H1 (cell line): ENCODE results near the gene FHAD1. TPM values are rescaled to one million over a fixed set of nuclear protein-coding genes. Genes with fewer than 3 reads are reported as not detected.

Experiments
- CTCF ChIA-PET: fragments of 300-600 bp; sonication (Branson Sonifier 250); formaldehyde crosslinking; loops from one replicate; lab custom pipeline; 2021; ENCODE audit not compliant: partially characterized antibody; lab: Charles Lee
- POLR2A ChIA-PET: fragments of 300-600 bp; sonication (Branson Sonifier 250); formaldehyde crosslinking; loops from one replicate; lab custom pipeline; 2021; ENCODE audit warnings: inconsistent platforms; ENCODE audit not compliant: partially characterized antibody; lab: Charles Lee
- DNase-seq, 2 experiments: peaks; one replicate each; pipeline versions ENCODE4 v3.0.0 to v3.0.0-alpha.2; 2010 to 2022; ENCODE audit warnings: low spot score in 2 of 2, low read depth in 1 of 2, mixed read lengths in 1 of 2
- FAIRE-seq: peaks from 2 replicates; lab custom pipeline; 2011; peaks lifted over from hg19 to GRCh38; lab: Jason Lieb, UNC
- H2AFZ ChIP-seq: 2 replicates; pipeline ENCODE4 v1.8.1; 2012; ENCODE audit warnings: low read length, inconsistent platforms
- H2AK5ac ChIP-seq: 2 replicates; pipeline ENCODE4 v1.6.1; 2013; ENCODE audit warnings: low read depth, low read length
- H2BK120ac ChIP-seq: replicated peaks from 2 replicates; pipeline ENCODE3; 2013; ENCODE audit warnings: low read depth, low read length, inconsistent platforms
- H2BK12ac ChIP-seq: 2 replicates; pipeline ENCODE4 v1.6.1; 2013; ENCODE audit warnings: low read depth, low read length
- H2BK15ac ChIP-seq: 2 replicates; pipeline ENCODE4 v1.6.1; 2013; ENCODE audit warnings: low read length
- H2BK20ac ChIP-seq: 2 replicates; pipeline ENCODE4 v1.6.1; 2013; ENCODE audit warnings: low read length
- H2BK5ac ChIP-seq: 2 replicates; pipeline ENCODE4 v1.6.1; 2013; ENCODE audit warnings: low read depth, low read length
- H3K14ac ChIP-seq: 2 replicates; pipeline ENCODE4 v1.6.1; 2013; ENCODE audit warnings: inconsistent platforms; ENCODE audit not compliant: insufficient read length
- H3K18ac ChIP-seq: 2 replicates; pipeline ENCODE4 v1.6.1; 2013; ENCODE audit warnings: low read length; ENCODE audit errors: extremely low read depth
- H3K23ac ChIP-seq: 2 replicates; pipeline ENCODE4 v1.6.1; 2013; ENCODE audit warnings: inconsistent platforms; ENCODE audit not compliant: insufficient read length
- H3K23me2 ChIP-seq: 2 replicates; pipeline ENCODE4 v1.6.1; 2013; ENCODE audit warnings: low read depth, low read length
- H3K27ac ChIP-seq: 2 replicates; pipeline ENCODE4 v1.6.1; 2011; ENCODE audit warnings: low read depth, low read length, inconsistent platforms
- H3K27me3 ChIP-seq, 4 experiments: replicated peaks in 1 of 4; 1 replicate in 1 of 4; 2 replicates in 3 of 4; pipeline versions ENCODE4 v1.6.1 to v1.8.1; 2011 to 2013; ENCODE audit warnings: low read length in 3 of 4, mild to moderate bottlenecking in 3 of 4, inconsistent platforms in 2 of 4, mixed read lengths in 2 of 4, moderate library complexity in 1 of 4; ENCODE audit not compliant: control insufficient read depth in 3 of 4, insufficient read depth in 3 of 4; ENCODE audit errors: extremely low read depth in 1 of 4
- H3K36me3 ChIP-seq, 4 experiments: 2 replicates each; pipeline versions ENCODE4 v1.6.1 to v1.8.1; 2011 to 2013; ENCODE audit warnings: mild to moderate bottlenecking in 4 of 4, low read length in 3 of 4, moderate library complexity in 2 of 4, control low read depth in 1 of 4, inconsistent platforms in 1 of 4; ENCODE audit not compliant: insufficient read depth in 4 of 4, control insufficient read depth in 2 of 4
- H3K4ac ChIP-seq: replicated peaks from 2 replicates; pipeline ENCODE3; 2013; ENCODE audit warnings: low read length, low read depth, mixed read lengths, inconsistent platforms; ENCODE audit not compliant: insufficient read length
- H3K4me1 ChIP-seq, 4 experiments: replicated peaks in 1 of 4; 1 replicate in 1 of 4; 2 replicates in 3 of 4; pipeline versions ENCODE4 v1.6.1 to v1.8.1; 2011 to 2013; ENCODE audit warnings: low read length in 3 of 4, inconsistent platforms in 2 of 4, mixed read lengths in 1 of 4; ENCODE audit not compliant: insufficient read depth in 4 of 4, control insufficient read depth in 3 of 4
- H3K4me2 ChIP-seq, 2 experiments: 2 replicates each; pipeline versions ENCODE4 v1.6.1 to v1.8.1; 2011 to 2013; ENCODE audit warnings: low read depth in 2 of 2, low read length in 2 of 2, control low read depth in 1 of 2, inconsistent platforms in 1 of 2, mild to moderate bottlenecking in 1 of 2; ENCODE audit not compliant: insufficient read depth in 1 of 2
- H3K4me3 ChIP-seq, 4 experiments: fragments of 200-600, 300-600 bp in 1 of 4; sonication (generic), shearing (Covaris generic), sonication (Bioruptor Twin) in 1 of 4; 2 replicates each; pipeline versions ENCODE4 v1.5.1 to v1.8.1; 2011 to 2016; ENCODE audit warnings: low read length in 4 of 4, low read depth in 3 of 4, control low read depth in 2 of 4, inconsistent platforms in 2 of 4, mild to moderate bottlenecking in 2 of 4, mixed read lengths in 1 of 4, moderate library complexity in 1 of 4; ENCODE audit not compliant: insufficient read depth in 2 of 4; ENCODE audit errors: extremely low read depth in 1 of 4
- H3K56ac ChIP-seq: replicated peaks from 2 replicates; pipeline ENCODE3; 2013; ENCODE audit warnings: low read depth, mild to moderate bottlenecking, mixed read lengths, low read length, inconsistent platforms; ENCODE audit not compliant: insufficient read length
- H3K79me1 ChIP-seq: 2 replicates; pipeline ENCODE4 v1.6.1; 2013; ENCODE audit warnings: low read depth, low read length, control low read depth
- H3K79me2 ChIP-seq, 2 experiments: 2 replicates each; pipeline versions ENCODE4 v1.6.1 to v1.8.1; 2012 to 2013; ENCODE audit warnings: low read length in 2 of 2, mild to moderate bottlenecking in 2 of 2, inconsistent platforms in 1 of 2; ENCODE audit not compliant: insufficient read depth in 2 of 2, control insufficient read depth in 1 of 2
- H3K9ac ChIP-seq, 4 experiments: replicated peaks in 1 of 4; 1 replicate in 1 of 4; 2 replicates in 3 of 4; pipeline versions ENCODE4 v1.6.1 to v1.8.1; 2011 to 2013; ENCODE audit warnings: low read depth in 3 of 4, low read length in 3 of 4, control low read depth in 2 of 4, mild to moderate bottlenecking in 2 of 4, moderate library complexity in 2 of 4, inconsistent platforms in 1 of 4; ENCODE audit errors: extremely low read depth in 1 of 4
- H3K9me3 ChIP-seq, 2 experiments: 2 replicates each; pipeline versions ENCODE4 v1.6.1 to v1.8.1; 2012 to 2013; ENCODE audit warnings: mild to moderate bottlenecking in 2 of 2, moderate library complexity in 2 of 2, control low read depth in 1 of 2, inconsistent platforms in 1 of 2, low read depth in 1 of 2, low read length in 1 of 2, mixed read lengths in 1 of 2; ENCODE audit not compliant: insufficient read depth in 2 of 2
- H4K20me1 ChIP-seq, 2 experiments: replicated peaks in 1 of 2; 2 replicates each; pipeline versions ENCODE3 to v1.8.1; 2011 to 2013; ENCODE audit warnings: inconsistent platforms in 2 of 2, low read length in 2 of 2, mild to moderate bottlenecking in 1 of 2; ENCODE audit not compliant: insufficient read depth in 2 of 2, control insufficient read depth in 1 of 2
- H4K5ac ChIP-seq: 2 replicates; pipeline ENCODE4 v1.6.1; 2013; ENCODE audit warnings: low read length, low read depth, mixed read lengths, inconsistent platforms; ENCODE audit not compliant: insufficient read length
- H4K8ac ChIP-seq: 2 replicates; pipeline ENCODE4 v1.8.0; 2013; ENCODE audit warnings: mild to moderate bottlenecking, moderate library complexity, low read length, inconsistent platforms; ENCODE audit not compliant: insufficient read depth; ENCODE audit errors: extremely low read depth
- H4K91ac ChIP-seq: replicated peaks from 2 replicates; pipeline ENCODE3; 2013; ENCODE audit warnings: low read length, mixed read lengths, inconsistent platforms; ENCODE audit not compliant: insufficient read length
- BACH1 ChIP-seq: IDR thresholded peaks from 2 replicates; pipeline ENCODE4 v1.6.1; 2012; ENCODE audit warnings: low read length, improper control_type of control experiment
- POLR2AphosphoS5 ChIP-seq: IDR thresholded peaks from 2 replicates; pipeline ENCODE4 v1.6.1; 2011; ENCODE audit warnings: low read depth, low read length
- SP1 ChIP-seq: IDR thresholded peaks from 2 replicates; pipeline ENCODE4 v1.6.1; 2011; ENCODE audit warnings: low read depth, low read length
- SP4 ChIP-seq: IDR thresholded peaks from 2 replicates; pipeline ENCODE4 v1.6.1; 2012; ENCODE audit warnings: low read length, inconsistent platforms
- WGBS, 2 experiments: shearing (Covaris generic) in 1 of 2; methylation state at CpG; one replicate each; pipeline versions ENCODE4 v1.1.6 to v1.1.7; 2013 to 2015; ENCODE audit warnings: low lambda C conversion rate in 2 of 2, mixed read lengths in 2 of 2, inconsistent platforms in 1 of 2, low coverage in 1 of 2, missing lambda C conversion rate in 1 of 2; ENCODE audit not compliant: insufficient replicate concordance in 2 of 2, insufficient coverage in 1 of 2, insufficient read length in 1 of 2; ENCODE audit errors: extremely low coverage in 1 of 2, missing lambda C conversion rate in 1 of 2; 5-methylcytosine and 5-hydroxymethylcytosine counted together
- polyA plus RNA-seq, 7 experiments: library from polyadenylated mRNA; depleted of rRNA in 3 of 7; stranded (reverse) in 5 of 7; unstranded in 2 of 7; fragments of >200 nt in 5 of 7; fragments of 200-250 nt in 2 of 7; gene quantifications; 1 replicate in 5 of 7; 2 replicates in 1 of 7; 4 replicates in 1 of 7; pipeline versions ENCODE4 v1.2.1 to v1.2.3, GENCODE V29; 2011 to 2013; ENCODE audit warnings: missing spikeins in 2 of 7, mixed read lengths in 2 of 7
- total RNA-seq: library from RNA; stranded (reverse); fragmentation: NEBNext Ultra II Directional; extraction: Animal tissue kit (Norgen Biotek cat#: 25700); gene quantifications from 2 replicates; pipeline ENCODE4 v1.2.1, GENCODE V29; 2021

FHAD1 gene
- total and polyA plus RNA-seq, 2 of the 8 experiments (the other 6 are each of a cell fraction or from before 2014, with no cell fraction given) = 0.39 to 0.69 TPM

GRCh38 chr1:15322648-15323350 lies 75.8 kb downstream of the FHAD1 start:
- POLR2A ChIA-PET = interaction anchor here (1.4 kb wide), 1 partner anchor 108 kb away, joined by 4 read pairs; no protein-coding TSS in a partner anchor
- no peak for FAIRE-seq
- Histone ChIP-seq H3K79me2 (no peaks in the 10 kb centered on the region), H3K23ac (no peak overlapping the region), H4K8ac (no peak overlapping the region; the same call in 1 of the 2 replicates), H2BK120ac (no peak overlapping the region), H3K36me3 (no peaks in the 10 kb centered on the region), H3K4me2 (no peak overlapping the region), H3K27me3 (no peaks in the 10 kb centered on the region), H3K79me1 (no peaks in the 10 kb centered on the region), H2BK15ac (no peak overlapping the region), H2BK5ac (no peak overlapping the region), H2BK12ac (no peak overlapping the region; the same call in 1 of the 2 replicates), H4K91ac (no peak overlapping the region), H3K4me3 (no peak overlapping the region), H3K9ac (no peak overlapping the region), H3K23me2 (no peaks in the 10 kb centered on the region), H3K4ac (no peak overlapping the region), H2AFZ (peak overlapping the region; percentile 19; the same call in 1 of the 2 replicates), H3K9me3 (no peaks in the 10 kb centered on the region; a peak in 1 of 4 replicates), H3K4me1 (peaks cover 0 to 11% (median 6%) of the 10 kb centered on the region in 4 experiments; a peak in 5 of 7 replicates), H3K27ac (no peak overlapping the region), H3K56ac (no peak overlapping the region), H4K20me1 (no peaks in the 10 kb centered on the region), H4K5ac (no peak overlapping the region), H2BK20ac (no peak overlapping the region), H2AK5ac (no peak overlapping the region), H3K14ac (no peak overlapping the region), H3K18ac (no peak overlapping the region)
- TF ChIP-seq POLR2AphosphoS5 (no peak), SP4 (no peak), SP1 (no peak), BACH1 (no peak)
- CTCF ChIA-PET = interaction anchor here (0.7 to 4.8 kb wide), 48 partner anchors 10 to 412 kb away, joined by 3 to 170 read pairs (median 5); no protein-coding TSS in a partner anchor
- WGBS, 2 experiments = 83% methylated on average over 14 of the region's 14 CpGs; no CpG with 5 or more reads in 1 of the 2 experiments
- no peak for DNase-seq
